Effector memory CD4-positive, alpha-beta T cell (primary cell): Measurements from ENCODE around the gene PRKG1.

Experiments used
- DNase-seq, 3 donors: peaks; one replicate each; pipeline ENCODE4 v3.0.0-alpha.2; 2020
- H3K27ac ChIP-seq: 2 replicates; pipeline ENCODE4 v1.7.0; 2013; ENCODE audit warnings: mild to moderate bottlenecking, low read length, moderate library complexity; ENCODE audit not compliant: insufficient read depth, poor library complexity, severe bottlenecking
- H3K27me3 ChIP-seq: replicated peaks from 2 replicates; pipeline ENCODE4 v1.7.0; 2013; ENCODE audit warnings: mild to moderate bottlenecking, low read length; ENCODE audit not compliant: insufficient read depth, control insufficient read depth, poor library complexity, severe bottlenecking
- H3K36me3 ChIP-seq: 2 replicates; pipeline ENCODE4 v1.7.0; 2013; ENCODE audit warnings: mild to moderate bottlenecking, low read length, moderate library complexity; ENCODE audit not compliant: control insufficient read depth, insufficient read depth
- H3K4me1 ChIP-seq: 2 replicates; pipeline ENCODE4 v1.7.0; 2013; ENCODE audit warnings: low read length, mild to moderate bottlenecking; ENCODE audit not compliant: control insufficient read depth, insufficient read depth, poor library complexity, severe bottlenecking
- H3K4me3 ChIP-seq: 2 replicates; pipeline ENCODE4 v1.7.0; 2013; ENCODE audit warnings: low read length, low read depth, mild to moderate bottlenecking; ENCODE audit not compliant: insufficient read depth, poor library complexity, severe bottlenecking
- H3K9me3 ChIP-seq: 2 replicates; pipeline ENCODE4 v1.7.0; 2013; ENCODE audit warnings: mild to moderate bottlenecking, low read length, moderate library complexity; ENCODE audit not compliant: control insufficient read depth

Gene PRKG1

DNA sequence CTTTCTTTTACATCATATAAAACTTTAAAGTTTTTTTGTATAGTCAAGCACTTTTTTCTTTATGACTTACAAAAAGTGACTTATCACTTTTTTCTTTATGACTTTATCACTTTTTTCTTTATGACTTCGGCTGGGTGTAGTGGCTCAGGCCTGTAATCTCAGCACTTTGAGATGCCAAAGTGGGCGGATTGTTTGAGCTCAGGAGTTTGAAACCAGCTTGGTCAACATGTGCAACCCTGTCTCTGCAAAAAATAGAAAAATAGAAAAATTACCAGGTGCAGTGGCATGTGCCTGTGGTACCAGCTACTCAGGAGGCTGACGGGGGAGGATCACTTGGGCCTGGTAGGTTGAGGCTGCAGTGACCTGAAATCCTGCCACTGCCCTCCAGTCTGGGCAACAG, 733.9 kb downstream of the PRKG1 start:
- no peaks in the 10 kb centered on the region for H3K36me3 ChIP-seq
- H3K27ac ChIP-seq, result no peak overlapping the region
- H3K4me1 ChIP-seq, result no peaks in the 10 kb centered on the region
- no peaks in the 10 kb centered on the region for H3K27me3 ChIP-seq
- H3K4me3 ChIP-seq, result no peak overlapping the region
- DNase-seq, result no peak
- no peaks in the 10 kb centered on the region for H3K9me3 ChIP-seq

DNA sequence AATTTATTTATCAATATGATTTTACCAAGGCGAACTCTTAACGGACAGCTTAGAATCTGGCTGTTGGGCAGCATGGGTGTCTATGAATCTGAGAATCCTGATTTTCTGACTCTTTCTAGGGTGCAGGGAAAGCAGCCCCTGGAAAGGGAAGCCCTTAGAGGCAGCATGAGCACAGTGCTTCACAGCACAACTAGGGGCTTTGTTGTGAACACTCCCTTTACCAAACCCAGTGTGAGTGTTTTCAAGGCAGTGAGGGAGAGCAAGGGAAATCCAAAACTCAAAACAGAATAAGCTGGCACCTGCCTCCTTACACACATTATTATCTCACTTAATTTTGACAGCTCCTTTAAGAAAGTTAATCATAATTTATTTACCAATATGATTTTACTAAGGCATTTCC, 741.4 kb downstream of the PRKG1 start:
- Histone ChIP-seq H3K4me3 (no peak overlapping the region), H3K36me3 (no peaks in the 10 kb centered on the region), H3K9me3 (no peaks in the 10 kb centered on the region), H3K4me1 (no peaks in the 10 kb centered on the region), H3K27ac (no peak overlapping the region), H3K27me3 (no peaks in the 10 kb centered on the region)
- DNase-seq, result no peak

DNA sequence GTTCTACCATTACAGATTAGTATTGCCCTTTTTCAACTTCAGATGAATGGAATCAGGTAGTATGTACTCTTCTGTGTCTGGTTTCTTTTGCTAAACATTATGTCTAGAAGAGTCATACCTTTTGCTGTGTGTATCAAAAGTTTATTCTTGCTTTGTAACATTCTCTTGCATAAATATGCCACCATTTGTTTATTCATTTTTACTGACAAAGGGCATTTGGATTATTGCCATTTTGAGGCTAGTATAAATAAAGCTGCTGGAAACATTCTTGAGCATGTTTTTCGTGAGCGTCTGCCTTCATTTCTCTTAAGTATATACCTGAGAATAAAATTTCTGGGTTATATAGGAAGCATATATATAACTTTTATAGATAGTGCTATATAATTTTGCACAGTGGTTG, 746.8 kb downstream of the PRKG1 start:
- Histone ChIP-seq H3K27ac (no peak overlapping the region), H3K36me3 (no peaks in the 10 kb centered on the region), H3K27me3 (no peaks in the 10 kb centered on the region), H3K4me3 (no peak overlapping the region), H3K4me1 (no peaks in the 10 kb centered on the region), H3K9me3 (no peaks in the 10 kb centered on the region)
- no peak for DNase-seq

GRCh38 chr10:51821745-51822144, 747.5 kb downstream of the PRKG1 start:
- H3K27me3 ChIP-seq, result no peaks in the 10 kb centered on the region
- no peaks in the 10 kb centered on the region for H3K36me3 ChIP-seq
- no peaks in the 10 kb centered on the region for H3K9me3 ChIP-seq
- H3K27ac ChIP-seq, result no peak overlapping the region
- DNase-seq, result no peak
- H3K4me1 ChIP-seq, result no peaks in the 10 kb centered on the region
- H3K4me3 ChIP-seq, result no peak overlapping the region

- no peaks in the 10 kb centered on the region for H3K27me3 ChIP-seq
- H3K4me1 ChIP-seq, result no peaks in the 10 kb centered on the region
- H3K9me3 ChIP-seq, result no peaks in the 10 kb centered on the region
- no peaks in the 10 kb centered on the region for H3K36me3 ChIP-seq
- no peak overlapping the region for H3K27ac ChIP-seq
- H3K4me3 ChIP-seq, result no peak overlapping the region
- DNase-seq, result no peak
Observed at GRCh38 chr10:51832652-51833383, 758.5 kb downstream of the PRKG1 start.

GRCh38 chr10:51834548-51834947, 760.3 kb downstream of the PRKG1 start:
- H3K36me3 ChIP-seq, result no peaks in the 10 kb centered on the region
- no peak for DNase-seq
- no peak overlapping the region for H3K27ac ChIP-seq
- H3K4me3 ChIP-seq, result no peak overlapping the region
- H3K9me3 ChIP-seq, result no peaks in the 10 kb centered on the region
- H3K4me1 ChIP-seq, result no peaks in the 10 kb centered on the region
- H3K27me3 ChIP-seq, result no peaks in the 10 kb centered on the region

GRCh38 chr10:51838471-51838870, 764.2 kb downstream of the PRKG1 start:
- H3K27me3 ChIP-seq, result no peaks in the 10 kb centered on the region
- no peak overlapping the region for H3K4me3 ChIP-seq
- H3K36me3 ChIP-seq, result no peaks in the 10 kb centered on the region
- no peaks in the 10 kb centered on the region for H3K9me3 ChIP-seq
- H3K4me1 ChIP-seq, result no peaks in the 10 kb centered on the region
- DNase-seq, result no peak
- no peak overlapping the region for H3K27ac ChIP-seq

GRCh38 chr10:51843966-51844365, 769.7 kb downstream of the PRKG1 start:
- Histone ChIP-seq H3K4me3 (no peak overlapping the region), H3K4me1 (no peaks in the 10 kb centered on the region), H3K9me3 (no peaks in the 10 kb centered on the region), H3K36me3 (no peaks in the 10 kb centered on the region), H3K27ac (no peak overlapping the region), H3K27me3 (no peaks in the 10 kb centered on the region)
- DNase-seq, result no peak

DNA sequence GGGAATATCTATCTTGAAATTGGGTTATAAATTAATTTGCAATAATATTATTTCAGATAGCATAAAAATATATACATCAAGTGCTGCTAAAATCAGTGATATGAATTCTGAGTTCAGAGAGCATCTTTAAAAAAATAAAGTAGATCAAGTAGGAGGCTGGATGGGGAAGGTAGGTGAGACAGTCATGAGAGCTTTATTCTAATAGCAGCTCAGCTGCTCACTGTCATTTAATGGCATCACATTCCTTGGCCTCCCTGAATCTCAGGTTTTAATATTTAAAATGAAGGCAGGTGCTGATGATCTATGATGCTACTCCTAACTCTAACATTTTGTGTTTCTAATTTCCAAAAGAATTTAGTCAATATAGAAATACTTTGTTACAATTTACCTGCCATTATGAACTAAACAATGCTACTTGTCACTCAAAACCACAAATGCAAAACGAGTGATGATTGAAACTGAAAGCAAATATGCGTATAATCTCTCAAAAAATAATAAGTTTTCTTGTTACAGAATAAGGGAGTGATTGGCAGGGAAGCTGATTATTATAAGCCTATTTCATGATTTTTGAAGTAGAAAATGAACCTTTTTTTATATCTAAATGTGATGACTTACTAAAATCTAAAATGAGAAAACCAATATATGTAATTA, 772.7 kb downstream of the PRKG1 start:
- no peaks in the 10 kb centered on the region for H3K36me3 ChIP-seq
- no peaks in the 10 kb centered on the region for H3K9me3 ChIP-seq
- H3K4me3 ChIP-seq, result no peak overlapping the region
- no peak overlapping the region for H3K27ac ChIP-seq
- no peaks in the 10 kb centered on the region for H3K27me3 ChIP-seq
- no peak for DNase-seq
- no peaks in the 10 kb centered on the region for H3K4me1 ChIP-seq

DNA sequence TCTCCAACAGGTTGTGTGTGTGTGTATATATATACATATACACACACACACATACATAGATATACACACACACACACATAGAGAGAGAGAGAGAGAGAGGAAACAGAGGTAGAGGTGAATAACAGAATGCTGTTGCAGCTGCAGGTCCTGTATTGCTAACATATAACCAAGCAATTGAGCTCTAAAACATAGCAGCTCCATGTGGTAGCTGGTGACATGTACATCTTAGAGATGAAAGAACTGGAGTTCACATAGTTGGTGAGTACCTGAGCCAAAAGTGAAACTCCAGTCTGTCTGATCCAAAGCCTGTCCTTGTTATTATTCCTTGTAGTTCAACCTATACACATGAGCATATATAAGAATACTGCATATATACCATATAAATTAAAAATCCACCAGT, 778.0 kb downstream of the PRKG1 start:
- H3K4me1 ChIP-seq, result no peaks in the 10 kb centered on the region
- no peaks in the 10 kb centered on the region for H3K36me3 ChIP-seq
- DNase-seq, result no peak
- H3K4me3 ChIP-seq, result no peak overlapping the region
- H3K27me3 ChIP-seq, result no peaks in the 10 kb centered on the region
- H3K27ac ChIP-seq, result no peak overlapping the region
- H3K9me3 ChIP-seq, result no peaks in the 10 kb centered on the region
